Pancreas (tissue), 10 donors: ENCODE results near the gene TAF1C. TPM values are rescaled to one million over a fixed set of nuclear protein-coding genes. Genes with fewer than 3 reads are reported as not detected.
A peak's percentile ranks its signal among the peaks of the same experiment; 100 is the strongest.

ENCODE experiments used
- ATAC-seq, 4 donors: fragments of 200-7000 bp; cut with Tn5 transposase; one replicate each; pipeline versions ENCODE4 v1.8.0 to v1.9.1; 2020; ENCODE audit warnings: mild to moderate bottlenecking in 4 of 4, moderate library complexity in 4 of 4
- DNase-seq, 6 donors: peaks; one replicate each; pipeline ENCODE4 v3.0.0-alpha.2; 2020
- FAIRE-seq: peaks from 2 replicates; lab custom pipeline; 2012; peaks lifted over from hg19 to GRCh38; lab: Jason Lieb, UNC
- H3K27ac ChIP-seq, 4 donors: fragments of 200-600 bp; sonication (generic); 1 replicate in 3 of 4; 2 replicates in 1 of 4; pipeline versions ENCODE4 v1.5.0 to v1.8.0; 2020
- H3K27me3 ChIP-seq, 4 donors: fragments of 200-600 bp; one replicate each; pipeline ENCODE4 v1.8.0; 2021
- H3K36me3 ChIP-seq, 3 donors: fragments of 200-600 bp; sonication (generic) in 1 of 3; one replicate each; pipeline versions ENCODE4 v1.5.0 to v1.8.0; 2020 to 2021
- H3K4me1 ChIP-seq, 3 donors: fragments of 200-600 bp; one replicate each; pipeline ENCODE4 v1.8.0; 2021
- H3K4me3 ChIP-seq, 4 donors: fragments of 200-600 bp; sonication (generic) in 2 of 4; one replicate each; pipeline versions ENCODE4 v1.5.0 to v1.8.0; 2020 to 2021
- H3K9me3 ChIP-seq, 4 donors: fragments of 200-600 bp; one replicate each; pipeline ENCODE4 v1.8.0; 2021
- WGBS, 2 donors: extraction: QIAGEN DNeasy Blood & Tissue Kit; methylation state at CpG; one replicate each; pipeline ENCODE4 v1.1.7; 2013; 5-methylcytosine and 5-hydroxymethylcytosine counted together
- intact Hi-C, 3 donors: fragments of 100-400 bp; cut with DNase I; formaldehyde crosslinking; loops; one replicate each; pipeline versions ENCODE4 v1.11.1 to v1.14.2; 2022
- polyA plus RNA-seq, 2 donors: library from polyadenylated mRNA; stranded (reverse); fragments of 200-250 nt; gene quantifications; one replicate each; pipeline ENCODE4 v1.2.3, GENCODE V29; 2013
- total RNA-seq, 6 donors: library from RNA; stranded (reverse); fragmentation: NEBNext Ultra II Directional in 4 of 6; extraction: Animal tissue kit (Norgen Biotek cat#: 25700) in 4 of 6; gene quantifications; one replicate each; pipeline versions ENCODE4 v1.2.1 to v1.2.4, GENCODE V29; 2021 to 2023
- TF ChIP-seq, protein P1 (sequence below), 4 donors: fragments of 200-600 bp; sonication (generic) in 3 of 4; IDR thresholded peaks; one replicate each; pipeline versions ENCODE4 v1.5.0 to v1.8.0; 2021; ENCODE audit warnings: antibody characterized with exemption in 4 of 4
- donor health status: healthy with polysubstance abuse.
- donor health status: DM: no; HTN: no; CAD: no; lungs with moderate emphysema.
- donor health status: DM: no; HTN: no; CAD: no.
- donor health status: control.
- donor health status: control.
- donor health status: Bipolar disorder and iron deficiency.
- donor health status: DM: yes; HTN: yes; CAD: no.
- donor health status: DM: no; HTN: no; CAD: no.
- donor health status: DM: no; HTN: no; CAD: no.
- donor health status: DM: yes; HTN: yes; CAD: no.

TAF1C gene
- total and polyA plus RNA-seq, 8 donors, result 14.9 to 130 (median 23.1) TPM

DNA sequence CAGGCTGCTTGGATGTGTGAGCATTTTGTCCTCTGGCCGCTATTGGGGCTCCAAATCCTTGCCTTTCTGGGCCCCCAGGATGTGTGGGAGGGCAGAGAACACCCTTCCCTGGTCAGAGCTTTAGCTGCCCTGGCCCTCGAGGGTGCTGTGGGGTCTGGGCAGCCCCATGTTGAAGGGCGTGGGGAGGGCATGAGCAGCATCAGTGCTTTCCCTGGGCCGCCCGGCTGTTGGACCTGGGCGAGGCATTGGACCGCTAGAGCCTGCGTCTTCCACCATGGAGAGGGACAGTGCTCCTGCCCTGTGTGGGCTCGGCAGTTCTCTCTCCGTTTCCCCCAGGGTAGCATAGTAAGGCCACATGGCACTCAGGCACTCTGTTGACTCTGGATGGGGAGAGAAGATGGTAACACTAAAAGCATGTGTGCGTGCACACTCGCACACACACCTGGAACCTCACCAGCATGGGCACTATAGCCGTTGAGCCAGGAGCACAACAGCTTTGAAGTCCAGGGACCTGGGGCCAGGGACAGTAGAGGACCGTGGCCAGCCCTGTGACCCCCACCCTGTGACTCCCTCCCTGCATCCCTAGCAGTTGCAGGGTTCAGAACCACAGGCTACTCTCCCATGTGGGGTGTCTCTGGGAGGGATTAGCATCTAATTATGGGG is 10.7 kb upstream of the TAF1C start:
- FAIRE-seq, result no peak
- ATAC-seq, result no peak
- H3K4me3 ChIP-seq, result no peak overlapping the region
- H3K27me3 ChIP-seq, result no peaks in the 10 kb centered on the region
- H3K27ac ChIP-seq, result no peak overlapping the region
- no peaks in the 10 kb centered on the region for H3K36me3 ChIP-seq
- intact Hi-C loops, result no loop called here
- no peaks in the 10 kb centered on the region for H3K4me1 ChIP-seq
- TF ChIP-seq, protein P1, sequence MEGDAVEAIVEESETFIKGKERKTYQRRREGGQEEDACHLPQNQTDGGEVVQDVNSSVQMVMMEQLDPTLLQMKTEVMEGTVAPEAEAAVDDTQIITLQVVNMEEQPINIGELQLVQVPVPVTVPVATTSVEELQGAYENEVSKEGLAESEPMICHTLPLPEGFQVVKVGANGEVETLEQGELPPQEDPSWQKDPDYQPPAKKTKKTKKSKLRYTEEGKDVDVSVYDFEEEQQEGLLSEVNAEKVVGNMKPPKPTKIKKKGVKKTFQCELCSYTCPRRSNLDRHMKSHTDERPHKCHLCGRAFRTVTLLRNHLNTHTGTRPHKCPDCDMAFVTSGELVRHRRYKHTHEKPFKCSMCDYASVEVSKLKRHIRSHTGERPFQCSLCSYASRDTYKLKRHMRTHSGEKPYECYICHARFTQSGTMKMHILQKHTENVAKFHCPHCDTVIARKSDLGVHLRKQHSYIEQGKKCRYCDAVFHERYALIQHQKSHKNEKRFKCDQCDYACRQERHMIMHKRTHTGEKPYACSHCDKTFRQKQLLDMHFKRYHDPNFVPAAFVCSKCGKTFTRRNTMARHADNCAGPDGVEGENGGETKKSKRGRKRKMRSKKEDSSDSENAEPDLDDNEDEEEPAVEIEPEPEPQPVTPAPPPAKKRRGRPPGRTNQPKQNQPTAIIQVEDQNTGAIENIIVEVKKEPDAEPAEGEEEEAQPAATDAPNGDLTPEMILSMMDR (IDR thresholded peaks at IDR 0.05), result no peak
- no peak for DNase-seq
- no peaks in the 10 kb centered on the region for H3K9me3 ChIP-seq
- 89% methylated on average over 14 of the region's 14 CpGs for WGBS, 2 donors

GRCh38 chr16:84196727-84197394 is 10.0 kb upstream of the TAF1C start:
- DNase-seq, result no peak

GRCh38 chr16:84196101-84196500 is 9.2 kb upstream of the TAF1C start:
- FAIRE-seq (no peak), ATAC-seq (no peak), DNase-seq (no peak)
- H3K9me3 ChIP-seq, result no peaks in the 10 kb centered on the region
- H3K36me3 ChIP-seq, result no peaks in the 10 kb centered on the region
- H3K4me3 ChIP-seq, result no peak overlapping the region
- H3K27ac ChIP-seq, result no peak overlapping the region
- 78 to 91% methylated on average over 15 to 16 of the region's 16 CpGs for WGBS, 2 donors
- H3K27me3 ChIP-seq, result no peaks in the 10 kb centered on the region
- no peaks in the 10 kb centered on the region for H3K4me1 ChIP-seq
- TF ChIP-seq, protein P1 (IDR thresholded peaks at IDR 0.05), result no peak
- intact Hi-C loops, result no loop called here

More at GRCh38 chr16:84196727-84197394, 10.0 kb upstream of the TAF1C start:
- Histone ChIP-seq H3K36me3 (no peaks in the 10 kb centered on the region), H3K9me3 (no peaks in the 10 kb centered on the region), H3K4me1 (no peaks in the 10 kb centered on the region), H3K27ac (no peak overlapping the region), H3K4me3 (no peak overlapping the region), H3K27me3 (no peaks in the 10 kb centered on the region)
- TF ChIP-seq, protein P1 (IDR thresholded peaks at IDR 0.05), result no peak
- FAIRE-seq, result no peak
- ATAC-seq, result no peak
- 43 to 63% methylated on average over 15 to 16 of the region's 16 CpGs for WGBS, 2 donors
- intact Hi-C loops, result no loop called here

- peak in 1 of 6 donors; percentile 72 for DNase-seq
- Histone ChIP-seq H3K9me3 (no peaks in the 10 kb centered on the region), H3K4me1 (no peaks in the 10 kb centered on the region), H3K27ac (no peak overlapping the region), H3K4me3 (no peak overlapping the region), H3K36me3 (no peaks in the 10 kb centered on the region), H3K27me3 (no peaks in the 10 kb centered on the region)
- no peak for ATAC-seq
- FAIRE-seq, result no peak
- 69 to 75% methylated on average over 34 to 38 of the region's 38 CpGs for WGBS, 2 donors
- intact Hi-C loops, result no loop called here
- TF ChIP-seq, protein P1 (IDR thresholded peaks at IDR 0.05), result no peak
Observed at GRCh38 chr16:84195201-84196093, 8.6 kb upstream of the TAF1C start.
